Adrenal gland (tissue), 5 donors: ENCODE results near the gene OLIG2.

Experiments used
- CTCF ChIP-seq, 6 experiments: fragments of 450-650 bp in 4 of 6; fragments of 200-600 bp in 2 of 6; sonication (generic) in 1 of 6; IDR thresholded peaks; 1 replicate in 5 of 6; 2 replicates in 1 of 6; pipeline versions ENCODE4 v1.5.1 to v1.8.0; 2016 to 2021; ENCODE audit warnings: antibody characterized with exemption in 6 of 6, mild to moderate bottlenecking in 2 of 6, moderate library complexity in 1 of 6
- POLR2A ChIP-seq, 2 donors: fragments of 450-650 bp; IDR thresholded peaks; one replicate each; pipeline ENCODE4 v1.6.1; 2017; ENCODE audit warnings: antibody characterized with exemption in 2 of 2, mild to moderate bottlenecking in 2 of 2, moderate library complexity in 1 of 2
- donor health status: DM: no; HTN: no; CAD: no.

- TF ChIP-seq CTCF (IDR thresholded peaks at IDR 0.05) (no peak), POLR2A (IDR thresholded peaks at IDR 0.05) (no peak)
These were observed 6.8 kb upstream of the OLIG2 start for GRCh38 chr21:33018707-33019465.
